HG03460 (cell line): ENCODE data around the gene MYH15.

ENCODE experiments used
- ATAC-seq: cut with Tn5 transposase; IDR thresholded peaks from one replicate; pipeline ENCODE4 v1.9.1; 2021; ENCODE audit not compliant: unreplicated experiment

Gene MYH15

DNA sequence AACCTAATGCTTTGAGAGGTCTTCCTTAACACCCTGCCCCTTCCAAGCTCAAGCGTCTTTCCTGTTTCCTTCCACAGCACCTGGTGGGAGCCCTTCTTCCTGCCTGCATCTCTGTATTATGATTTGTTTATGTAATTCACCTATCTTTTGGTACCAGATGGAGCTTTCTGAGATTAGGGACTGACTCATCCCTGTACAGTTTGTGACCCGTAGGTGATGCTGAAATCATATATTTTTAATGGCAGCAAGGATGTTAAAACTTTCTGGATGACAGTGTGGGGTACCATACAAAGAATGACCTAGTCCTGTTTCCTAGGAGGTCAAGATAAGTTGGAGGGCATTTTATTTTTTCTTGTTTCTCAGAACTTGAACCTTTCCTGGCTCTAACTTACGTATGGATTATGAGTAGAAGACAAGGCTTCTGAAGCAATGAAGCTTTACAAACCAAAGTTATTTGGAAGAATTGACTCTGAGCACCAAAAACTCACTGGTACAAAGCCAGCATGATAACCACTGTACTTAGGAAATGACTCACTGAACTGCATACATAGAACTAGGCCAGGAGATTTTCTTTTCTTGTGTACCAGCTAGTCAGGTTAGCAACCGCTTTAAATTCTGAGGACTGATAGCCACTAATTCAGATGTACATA lies 167.4 kb downstream of the MYH15 start:
- ATAC-seq = peak; percentile 60

DNA sequence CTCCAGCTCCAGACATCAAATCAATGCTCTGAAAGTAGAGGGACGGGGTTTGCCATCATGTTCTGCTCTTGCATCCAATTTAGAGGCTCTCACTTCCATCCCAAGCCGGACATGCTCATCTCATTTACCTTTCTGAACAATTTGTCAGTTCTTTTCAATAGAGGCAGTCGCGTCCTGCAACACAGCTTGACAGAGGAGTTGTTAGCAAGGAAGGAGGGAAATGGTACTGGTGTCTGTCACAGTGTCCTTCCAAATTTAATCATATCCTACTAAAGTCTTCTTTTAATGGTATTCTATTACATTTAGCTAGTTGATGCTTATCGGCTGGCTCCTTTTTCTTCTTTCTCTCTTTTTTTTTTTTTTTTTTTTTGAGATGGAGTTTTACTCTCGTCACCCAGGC lies 168.5 kb downstream of the MYH15 start:
- ATAC-seq = no peak

DNA sequence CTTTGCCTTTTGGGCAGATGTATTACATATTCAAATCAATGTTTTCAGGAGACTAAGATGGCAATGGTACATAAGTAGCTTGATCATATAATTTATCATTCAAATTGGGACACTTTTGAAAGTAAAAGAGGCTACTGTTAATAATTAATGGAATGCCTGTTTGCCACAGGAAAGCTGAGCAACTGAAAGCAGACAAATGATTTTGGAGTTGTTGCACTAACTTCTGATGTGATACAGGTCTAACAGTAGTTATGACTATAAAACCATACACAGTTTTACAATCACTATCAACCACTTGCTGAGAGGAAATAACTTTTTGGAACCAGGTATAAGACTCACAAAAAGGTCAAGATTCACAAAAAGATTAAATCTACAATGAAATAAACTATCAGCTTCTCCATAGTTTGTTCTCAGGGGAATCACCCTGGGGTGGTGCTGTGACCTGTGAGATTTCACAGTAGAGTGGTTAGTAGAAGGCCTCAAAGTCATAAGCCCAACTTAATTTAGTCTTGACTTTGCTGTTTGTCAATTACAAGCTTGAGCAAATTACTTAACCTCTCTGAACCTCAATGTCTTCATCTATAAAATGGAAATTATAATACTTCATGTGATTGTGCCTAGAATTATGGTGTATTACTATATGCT lies 171.4 kb downstream of the MYH15 start:
- ATAC-seq = peak; percentile 56

DNA sequence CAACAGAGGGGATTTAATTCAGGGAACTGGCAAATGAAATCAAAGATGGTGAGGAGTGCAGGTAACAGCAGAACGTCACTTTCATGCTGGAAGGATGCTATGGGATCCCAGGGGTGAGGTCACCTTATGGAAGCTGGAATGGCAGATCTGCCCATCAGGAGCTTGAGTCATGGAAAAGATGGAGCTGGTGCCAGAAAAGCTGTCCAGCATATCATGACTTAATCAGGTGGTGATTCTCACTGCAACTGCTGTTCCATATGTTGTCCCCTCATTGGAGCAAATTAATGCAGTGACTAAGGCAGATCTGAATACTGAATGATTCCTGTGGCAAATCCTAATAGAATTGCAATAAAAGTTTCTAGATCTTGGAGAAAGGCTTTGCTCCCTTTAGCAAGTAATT lies 175.7 kb downstream of the MYH15 start:
- no peak for ATAC-seq

DNA sequence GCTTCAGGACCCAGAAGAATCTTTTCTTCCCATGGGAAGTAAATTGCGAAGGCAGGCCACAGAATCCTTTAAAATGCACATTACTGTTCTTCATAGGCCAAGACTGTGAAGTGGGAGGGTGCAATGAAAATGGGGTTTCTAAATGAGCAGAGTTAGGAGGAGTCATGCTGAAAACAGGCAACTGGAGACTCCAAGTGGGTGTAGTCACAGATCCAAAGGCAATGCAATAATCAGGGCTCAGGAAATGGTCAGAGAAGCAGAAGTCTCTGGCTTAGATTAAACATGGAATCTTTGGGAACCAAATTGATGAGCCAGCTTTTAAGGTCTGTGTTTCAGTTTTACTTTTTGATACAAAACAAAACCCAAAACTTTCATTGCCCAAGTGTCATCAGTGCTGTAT lies 176.4 kb downstream of the MYH15 start:
- no peak for ATAC-seq

DNA sequence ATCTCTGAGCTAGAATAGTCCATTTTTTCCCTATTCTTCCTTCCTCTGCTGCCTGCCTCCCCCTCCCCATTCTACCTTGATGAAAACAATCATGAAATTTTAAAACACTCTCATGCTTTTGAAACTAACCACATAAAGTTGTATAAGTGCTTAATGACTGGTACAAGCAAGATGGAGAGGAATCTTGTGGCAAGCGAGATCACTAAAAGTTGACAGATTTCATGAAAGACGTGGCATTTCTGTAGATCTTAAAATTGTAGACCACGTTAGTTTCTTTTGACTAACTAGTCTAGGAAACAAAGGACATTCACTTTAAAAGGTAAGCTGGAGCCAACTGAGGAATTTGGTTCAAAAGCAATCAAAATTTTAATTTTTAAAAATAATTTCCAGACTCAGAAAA lies 178.6 kb downstream of the MYH15 start:
- ATAC-seq = no peak
